HL-60 (cell line): Measurements from ENCODE around the gene TPRX1.

Experiments
- DNase-seq, 2 experiments: peaks; one replicate each; pipeline ENCODE4 v3.0.0-alpha.2; 2010 to 2020; ENCODE audit warnings: low read depth in 1 of 2, low spot score in 1 of 2
- H3K27ac ChIP-seq: fragments of 250-450 bp; sonication (Bioruptor Pico); replicated peaks from 2 replicates; pipeline ENCODE4 v1.5.1; 2020; ENCODE audit warnings: mild to moderate bottlenecking, moderate library complexity
- H3K27me3 ChIP-seq: fragments of 250-450 bp; sonication (Bioruptor Pico); 2 replicates; pipeline ENCODE4 v1.5.1; 2021; ENCODE audit warnings: mild to moderate bottlenecking, moderate library complexity; ENCODE audit not compliant: insufficient read depth, poor library complexity, severe bottlenecking
- H3K4me3 ChIP-seq: replicated peaks from 2 replicates; pipeline ENCODE4 v1.5.1; 2011; ENCODE audit warnings: mild to moderate bottlenecking, control low read depth, low read length; ENCODE audit not compliant: insufficient read depth
- GABPA ChIP-seq: IDR thresholded peaks from 2 replicates; pipeline ENCODE4 v1.6.1; 2012; ENCODE audit warnings: low read depth
- POLR2AphosphoS5 ChIP-seq: IDR thresholded peaks from 2 replicates; pipeline ENCODE4 v1.6.1; 2012; ENCODE audit warnings: low read depth
- REST ChIP-seq: IDR thresholded peaks from 2 replicates; pipeline ENCODE4 v1.6.1; 2012; ENCODE audit warnings: low read depth; ENCODE audit not compliant: insufficient replicate concordance
- SPI1 ChIP-seq: IDR thresholded peaks from 2 replicates; pipeline ENCODE4 v1.6.1; 2012; ENCODE audit warnings: low read depth, mild to moderate bottlenecking, borderline replicate concordance
- TF ChIP-seq, protein P1 (sequence below): IDR thresholded peaks from one replicate; pipeline ENCODE4 v1.5.1; 2011; ENCODE audit warnings: low read length, control low read depth, inconsistent platforms; ENCODE audit not compliant: insufficient read depth

TPRX1 gene

GRCh38 chr19:47762151-47762550 lies 42.2 kb downstream of the TPRX1 start:
- no peaks in the 10 kb centered on the region for H3K27me3 ChIP-seq
- H3K4me3 ChIP-seq, result no peak overlapping the region
- H3K27ac ChIP-seq, result no peak overlapping the region
- no peak for DNase-seq
- TF ChIP-seq POLR2AphosphoS5 (no peak), GABPA (no peak), REST (no peak), SPI1 (no peak)
- TF ChIP-seq, protein P1, sequence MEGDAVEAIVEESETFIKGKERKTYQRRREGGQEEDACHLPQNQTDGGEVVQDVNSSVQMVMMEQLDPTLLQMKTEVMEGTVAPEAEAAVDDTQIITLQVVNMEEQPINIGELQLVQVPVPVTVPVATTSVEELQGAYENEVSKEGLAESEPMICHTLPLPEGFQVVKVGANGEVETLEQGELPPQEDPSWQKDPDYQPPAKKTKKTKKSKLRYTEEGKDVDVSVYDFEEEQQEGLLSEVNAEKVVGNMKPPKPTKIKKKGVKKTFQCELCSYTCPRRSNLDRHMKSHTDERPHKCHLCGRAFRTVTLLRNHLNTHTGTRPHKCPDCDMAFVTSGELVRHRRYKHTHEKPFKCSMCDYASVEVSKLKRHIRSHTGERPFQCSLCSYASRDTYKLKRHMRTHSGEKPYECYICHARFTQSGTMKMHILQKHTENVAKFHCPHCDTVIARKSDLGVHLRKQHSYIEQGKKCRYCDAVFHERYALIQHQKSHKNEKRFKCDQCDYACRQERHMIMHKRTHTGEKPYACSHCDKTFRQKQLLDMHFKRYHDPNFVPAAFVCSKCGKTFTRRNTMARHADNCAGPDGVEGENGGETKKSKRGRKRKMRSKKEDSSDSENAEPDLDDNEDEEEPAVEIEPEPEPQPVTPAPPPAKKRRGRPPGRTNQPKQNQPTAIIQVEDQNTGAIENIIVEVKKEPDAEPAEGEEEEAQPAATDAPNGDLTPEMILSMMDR, result no peak

DNA sequence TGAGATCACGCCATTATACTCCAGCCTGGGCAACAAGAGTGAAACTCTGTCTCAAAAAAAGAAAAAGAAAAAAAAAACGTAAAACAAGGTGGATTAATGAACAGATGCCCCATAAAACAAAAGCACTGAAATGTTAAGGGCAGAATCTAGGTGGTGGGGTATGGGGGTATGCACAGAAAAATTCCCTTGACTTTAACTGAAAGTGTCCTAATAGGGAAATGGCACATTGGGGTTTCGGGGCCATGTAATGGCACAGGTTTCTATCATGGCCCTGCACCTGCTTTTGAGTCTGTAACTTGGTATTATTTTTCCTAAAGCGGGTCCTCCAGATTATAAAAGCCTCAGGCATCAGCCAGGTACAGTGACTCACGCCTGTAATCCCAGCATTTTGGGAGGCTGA lies 42.8 kb downstream of the TPRX1 start:
- H3K27ac ChIP-seq, result no peak overlapping the region
- H3K4me3 ChIP-seq, result no peak overlapping the region
- TF ChIP-seq, protein P1, result no peak
- no peak for TF ChIP-seq GABPA
- no peak for TF ChIP-seq POLR2AphosphoS5
- TF ChIP-seq REST, result no peak
- TF ChIP-seq SPI1, result no peak
- no peaks in the 10 kb centered on the region for H3K27me3 ChIP-seq
- no peak for DNase-seq

- no peak overlapping the region for H3K27ac ChIP-seq
- no peaks in the 10 kb centered on the region for H3K27me3 ChIP-seq
- DNase-seq, result no peak
- TF ChIP-seq REST (no peak), GABPA (no peak), POLR2AphosphoS5 (peak; percentile 28; the same call in 1 of the 2 replicates)
- no peak overlapping the region for H3K4me3 ChIP-seq
Measured at GRCh38 chr19:47760632-47760999, 43.7 kb downstream of the TPRX1 start.

- no peak for DNase-seq
- TF ChIP-seq POLR2AphosphoS5 (no peak), REST (no peak), SPI1 (no peak), GABPA (no peak)
- TF ChIP-seq, protein P1, result no peak
- H3K4me3 ChIP-seq, result no peak overlapping the region
- no peaks in the 10 kb centered on the region for H3K27me3 ChIP-seq
- H3K27ac ChIP-seq, result no peak overlapping the region
Measured at GRCh38 chr19:47758443-47758804, 45.9 kb downstream of the TPRX1 start.
